H4 (cell line): ENCODE measurements around the gene LRRC3C. TPM values are rescaled to one million over a fixed set of nuclear protein-coding genes. Genes with fewer than 3 reads are reported as not detected.

Experiments used
- DNase-seq: peaks from one replicate; pipeline ENCODE4 v3.0.0-alpha.2; 2015; ENCODE audit warnings: low spot score
- total RNA-seq: library from RNA; depleted of rRNA; stranded (reverse); fragments of >200 nt; shearing (Covaris generic); gene quantifications from 2 replicates; pipeline ENCODE4 v1.2.3, GENCODE V29; 2014; rRNA removed

Gene LRRC3C
- total RNA-seq, 1 experiment from 2014 or later, result not detected

GRCh38 chr17:39974433-39974832, 46.9 kb downstream of the LRRC3C start:
- no peak for DNase-seq

GRCh38 chr17:39975801-39976200, 48.3 kb downstream of the LRRC3C start:
- DNase-seq, result no peak

GRCh38 chr17:39979016-39979670, 51.6 kb downstream of the LRRC3C start:
- no peak for DNase-seq

- DNase-seq, result no peak
These were observed 52.4 kb downstream of the LRRC3C start for GRCh38 chr17:39979893-39980350.

GRCh38 chr17:39980351-39981206, 53.0 kb downstream of the LRRC3C start, which contains the start of gene PSMD3:
TSS of gene PSMD3 (plus strand) at chr17:39980807. CDS start at chr17:39980971, 164 bp downstream.
- peak; percentile 99 for DNase-seq

GRCh38 chr17:39981207-39981741, 53.7 kb downstream of the LRRC3C start:
- DNase-seq, result no peak

DNA sequence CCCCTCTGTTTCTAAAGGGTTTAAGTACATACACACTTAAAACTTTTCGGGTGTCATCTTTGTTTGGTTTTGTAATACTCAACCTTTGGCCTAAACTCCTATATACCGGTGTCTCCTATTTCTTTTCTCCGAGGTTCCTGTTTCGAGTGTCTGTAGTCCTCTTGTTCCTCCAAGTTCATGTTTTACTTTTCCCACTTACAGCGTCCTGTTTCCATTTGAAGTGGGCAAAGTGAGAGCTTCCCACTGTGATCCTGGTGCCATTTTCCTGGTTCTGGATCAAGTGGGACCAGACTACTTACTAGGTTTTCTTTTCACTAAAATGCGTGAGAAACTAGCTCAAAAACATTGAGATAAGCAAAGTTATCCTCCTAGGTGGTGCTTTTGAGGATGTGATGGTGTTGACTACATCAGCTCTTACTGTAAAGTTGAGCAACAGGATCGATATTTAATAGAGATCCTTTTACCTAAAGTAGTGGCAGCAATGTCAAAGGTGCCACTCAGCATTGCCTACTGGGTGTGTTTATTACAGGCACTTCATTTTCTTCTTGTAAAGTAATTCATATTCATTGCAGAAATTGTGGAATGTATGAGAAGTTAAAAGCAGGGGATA, 54.3 kb downstream of the LRRC3C start:
- DNase-seq, result no peak

GRCh38 chr17:39988206-39988810, 60.8 kb downstream of the LRRC3C start:
- DNase-seq, result no peak

DNA sequence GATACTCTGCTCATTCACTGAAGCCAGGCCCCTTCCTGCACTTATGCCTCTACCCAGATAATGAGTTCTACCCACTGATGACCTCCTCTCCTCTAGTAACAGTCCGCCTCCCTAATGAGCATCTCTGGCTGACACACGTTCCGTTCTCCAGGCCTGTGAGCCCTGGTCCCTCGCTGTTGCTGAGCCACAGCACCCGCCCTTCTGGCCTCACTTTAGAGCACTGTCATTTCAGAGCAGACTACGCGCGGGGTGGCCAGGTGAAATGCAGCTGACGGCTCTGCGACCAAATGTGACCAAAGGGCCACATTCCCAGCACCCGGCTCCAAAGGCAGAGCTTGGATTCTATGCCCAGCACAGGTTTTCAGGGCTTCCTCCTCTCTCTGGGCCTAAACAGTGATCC, 66.9 kb downstream of the LRRC3C start:
- DNase-seq, result no peak

Other genes with a start within 250 kb of the LRRC3C start
- 10.9 and 11.4 TPM in 2 replicates for gene PGAP3, start 239.7 kb upstream of the LRRC3C start, total RNA-seq
- 10.1 and 18.5 TPM in 2 replicates for gene ERBB2, start 227.7 kb upstream of the LRRC3C start, total RNA-seq
- gene MIEN1, start 197.2 kb upstream of the LRRC3C start, total RNA-seq, result 91.9 and 99.5 TPM in 2 replicates
- gene GRB7, start 189.8 kb upstream of the LRRC3C start, total RNA-seq, result 0.41 TPM in 1 of 2 replicates, not detected in the other
- 0.04 TPM in 1 of 2 replicates, not detected in the other for gene IKZF3, start 63.4 kb upstream of the LRRC3C start, total RNA-seq
- gene ZPBP2, start 59.5 kb upstream of the LRRC3C start, total RNA-seq, result not detected in 2 replicates
- gene GSDMB, start 9.1 kb upstream of the LRRC3C start, total RNA-seq, result 0.10 TPM in 1 of 2 replicates, not detected in the other
- 21.8 and 24.0 TPM in 2 replicates for gene ORMDL3, start 131 bp upstream of the LRRC3C start, total RNA-seq
- gene GSDMA, start 35.3 kb downstream of the LRRC3C start, total RNA-seq, result not detected in 2 replicates
- gene PSMD3, start 53.1 kb downstream of the LRRC3C start, total RNA-seq, result 165 and 172 TPM in 2 replicates
- not detected in 2 replicates for gene CSF3, start 87.7 kb downstream of the LRRC3C start, total RNA-seq
- 33.9 and 44.5 TPM in 2 replicates for gene MED24, start 126.7 kb downstream of the LRRC3C start, total RNA-seq
- gene THRA, start 135.2 kb downstream of the LRRC3C start, total RNA-seq, result 13.6 and 16.6 TPM in 2 replicates
- 0.39 and 2.2 TPM in 2 replicates for gene NR1D1, start 172.9 kb downstream of the LRRC3C start, total RNA-seq
- 38.4 and 39.1 TPM in 2 replicates for gene MSL1, start 194.2 kb downstream of the LRRC3C start, total RNA-seq
- 19.5 and 19.9 TPM in 2 replicates for gene CASC3, start 212.8 kb downstream of the LRRC3C start, total RNA-seq
- gene RAPGEFL1, start 249.7 kb downstream of the LRRC3C start, total RNA-seq, result 0.23 and 0.74 TPM in 2 replicates